Spleen (tissue), 7 donors: Measurements from ENCODE around the gene PRSS21.

Experiments
- POLR2A ChIP-seq, 3 donors: fragments of 450-650 bp; IDR thresholded peaks; one replicate each; pipeline ENCODE4 v1.5.1; 2017; ENCODE audit warnings: antibody characterized with exemption in 3 of 3, mild to moderate bottlenecking in 1 of 3
- POLR2AphosphoS5 ChIP-seq, 3 donors: sonication (generic); formaldehyde crosslinking; IDR thresholded peaks; one replicate each; pipeline ENCODE4 v1.5.1; 2017; ENCODE audit warnings: antibody characterized with exemption in 3 of 3
- TF ChIP-seq, protein P1 (sequence below), 11 experiments: fragments of 200-600 bp in 7 of 11; fragments of 450-650 bp in 4 of 11; sonication (generic) in 4 of 11; IDR thresholded peaks in 8 of 11; conservative IDR thresholded peaks in 3 of 11; 1 replicate in 7 of 11; 2 replicates in 4 of 11; pipeline versions ENCODE4 v1.4.0 to v1.8.0; 2016 to 2021; ENCODE audit warnings: antibody characterized with exemption in 11 of 11, inconsistent platforms in 4 of 11, mild to moderate bottlenecking in 1 of 11
- donor health status: DM: no; HTN: no; CAD: no; lungs with moderate emphysema.
- donor health status: DM: no; HTN: no; CAD: no.
- donor health status: DM: no; HTN: no; CAD: no.

DNA sequence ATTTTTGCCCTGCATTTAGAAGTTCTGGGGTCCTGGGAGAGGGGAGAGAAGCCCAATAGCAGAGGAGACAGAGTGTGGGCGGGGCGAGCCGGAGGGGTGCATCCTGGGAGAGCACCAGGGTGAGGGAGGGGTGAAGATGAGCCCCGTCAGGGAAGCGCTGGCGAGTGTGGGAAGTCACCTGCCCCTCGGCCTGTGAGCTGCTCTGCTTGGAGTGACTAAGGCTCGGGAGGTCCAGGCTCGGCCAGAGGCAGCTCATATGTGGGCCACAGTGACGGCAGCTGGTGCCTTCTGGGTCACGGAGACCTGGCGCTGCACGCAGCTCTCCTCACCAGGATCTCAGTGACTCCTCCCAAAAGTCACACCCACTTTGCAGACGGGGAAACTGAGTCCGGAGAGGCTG, 14.2 kb downstream of the PRSS21 start:
- TF ChIP-seq, protein P1, sequence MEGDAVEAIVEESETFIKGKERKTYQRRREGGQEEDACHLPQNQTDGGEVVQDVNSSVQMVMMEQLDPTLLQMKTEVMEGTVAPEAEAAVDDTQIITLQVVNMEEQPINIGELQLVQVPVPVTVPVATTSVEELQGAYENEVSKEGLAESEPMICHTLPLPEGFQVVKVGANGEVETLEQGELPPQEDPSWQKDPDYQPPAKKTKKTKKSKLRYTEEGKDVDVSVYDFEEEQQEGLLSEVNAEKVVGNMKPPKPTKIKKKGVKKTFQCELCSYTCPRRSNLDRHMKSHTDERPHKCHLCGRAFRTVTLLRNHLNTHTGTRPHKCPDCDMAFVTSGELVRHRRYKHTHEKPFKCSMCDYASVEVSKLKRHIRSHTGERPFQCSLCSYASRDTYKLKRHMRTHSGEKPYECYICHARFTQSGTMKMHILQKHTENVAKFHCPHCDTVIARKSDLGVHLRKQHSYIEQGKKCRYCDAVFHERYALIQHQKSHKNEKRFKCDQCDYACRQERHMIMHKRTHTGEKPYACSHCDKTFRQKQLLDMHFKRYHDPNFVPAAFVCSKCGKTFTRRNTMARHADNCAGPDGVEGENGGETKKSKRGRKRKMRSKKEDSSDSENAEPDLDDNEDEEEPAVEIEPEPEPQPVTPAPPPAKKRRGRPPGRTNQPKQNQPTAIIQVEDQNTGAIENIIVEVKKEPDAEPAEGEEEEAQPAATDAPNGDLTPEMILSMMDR (IDR thresholded peaks at IDR 0.05 in 8 of 11, conservative IDR thresholded peaks at IDR 0.05 in 3 of 11), result no peak
- TF ChIP-seq POLR2AphosphoS5 (IDR thresholded peaks at IDR 0.05) (no peak), POLR2A (IDR thresholded peaks at IDR 0.05) (no peak)
